Activated CD4-positive, alpha-beta T cell treated with anti-CD3 and anti-CD28 coated beads for 36 hours (primary cell): Measurements from ENCODE around the gene TULP4. TPM values are rescaled to one million over a fixed set of nuclear protein-coding genes. Genes with fewer than 3 reads are reported as not detected.
"Not testable (repeated sequence)": the region's sequence is repeated elsewhere in the genome, so short reads cannot be mapped to it uniquely, and the experiment has no call there.

Experiments
- ATAC-seq: fragments of 200-7000 bp; cut with Tn5 transposase; one replicate; pipeline ENCODE4 v1.10.0; 2021; ENCODE audit warnings: mild to moderate bottlenecking, moderate library complexity
- CTCF ChIA-PET: fragments of 350-600 bp; sonication (Branson Sonifier 250); formaldehyde crosslinking; loops from one replicate; lab custom pipeline; 2021; ENCODE audit warnings: antibody characterized with exemption; lab: Charles Lee
- POLR2A ChIA-PET: fragments of 350-600 bp; sonication (Branson Sonifier 250); formaldehyde crosslinking; loops from one replicate; lab custom pipeline; 2021; ENCODE audit warnings: antibody characterized with exemption, inconsistent platforms; lab: Charles Lee
- DNase-seq: peaks from one replicate; pipeline ENCODE4 v3.0.0-alpha.2; 2020
- H3K27ac Mint-ChIP-seq: one replicate; pipeline ENCODE4 v1.8.0; 2021; ENCODE audit warnings: mixed read lengths
- H3K27me3 Mint-ChIP-seq: one replicate; pipeline ENCODE4 v1.8.0; 2021; ENCODE audit warnings: mixed read lengths
- H3K36me3 Mint-ChIP-seq: one replicate; pipeline ENCODE4 v1.8.0; 2021; ENCODE audit warnings: low read depth, mixed read lengths
- H3K4me1 Mint-ChIP-seq: one replicate; pipeline ENCODE4 v1.8.0; 2021; ENCODE audit warnings: mixed read lengths
- H3K4me3 Mint-ChIP-seq: one replicate; pipeline ENCODE4 v1.8.0; 2021; ENCODE audit warnings: mild to moderate bottlenecking, moderate library complexity, mixed read lengths
- H3K9me3 Mint-ChIP-seq: one replicate; pipeline ENCODE4 v1.8.0; 2021; ENCODE audit warnings: low read depth, mixed read lengths
- intact Hi-C, 2 experiments: fragments of 100-400 bp; cut with DNase I in 1 of 2; cut with micrococcal nuclease in 1 of 2; formaldehyde crosslinking; loops; one replicate each; pipeline versions ENCODE4 v1.14.2 to v1.15.1; 2022 to 2024; cut with DNase I, micrococcal nuclease
- total RNA-seq, 2 experiments: library from RNA; stranded (reverse); gene quantifications; one replicate each; pipeline ENCODE4 v1.2.3, GENCODE V29; 2021

TULP4 gene
- total RNA-seq, 2 experiments from 2014 or later = 11.8 to 14.3 TPM

- Mint-ChIP-seq H3K4me3 (no peak overlapping the region), H3K27ac (no peak overlapping the region), H3K4me1 (peaks cover 19% of the 10 kb centered on the region), H3K9me3 (peaks cover 10% of the 10 kb centered on the region), H3K27me3 (no peaks in the 10 kb centered on the region), H3K36me3 (peaks cover 20% of the 10 kb centered on the region)
- intact Hi-C loops = no loop called here
- POLR2A ChIA-PET = interaction anchor here (0.7 kb wide), 1 partner anchor 11 kb away, joined by 5 read pairs; no protein-coding TSS in a partner anchor
- DNase-seq (no peak), ATAC-seq (no peak)
- CTCF ChIA-PET = no interaction called here
These were observed 17.3 kb downstream of the TULP4 start for GRCh38 chr6:158329531-158329930.

GRCh38 chr6:158330016-158330415 is 17.8 kb downstream of the TULP4 start:
- intact Hi-C loops = no loop called here
- ATAC-seq (no peak), DNase-seq (no peak)
- POLR2A ChIA-PET = no interaction called here
- H3K36me3 Mint-ChIP-seq = peaks cover 20% of the 10 kb centered on the region
- peaks cover 19% of the 10 kb centered on the region for H3K4me1 Mint-ChIP-seq
- peaks cover 10% of the 10 kb centered on the region for H3K9me3 Mint-ChIP-seq
- H3K27ac Mint-ChIP-seq = no peak overlapping the region
- CTCF ChIA-PET = interaction anchor here (2.0 kb wide), 1 partner anchor 11 kb away, joined by 5 read pairs; no protein-coding TSS in a partner anchor
- H3K4me3 Mint-ChIP-seq = no peak overlapping the region
- H3K27me3 Mint-ChIP-seq = no peaks in the 10 kb centered on the region

GRCh38 chr6:158332237-158332636 is 20.0 kb downstream of the TULP4 start:
- no peaks in the 10 kb centered on the region for H3K27me3 Mint-ChIP-seq
- H3K4me1 Mint-ChIP-seq = peaks cover 21% of the 10 kb centered on the region
- peaks cover 18% of the 10 kb centered on the region for H3K36me3 Mint-ChIP-seq
- CTCF ChIA-PET = interaction anchor here (0.9 to 2.0 kb wide), 2 partner anchors 13 to 58 kb away, joined by 3 to 5 read pairs; no protein-coding TSS in a partner anchor
- ATAC-seq = no peak
- H3K27ac Mint-ChIP-seq = no peak overlapping the region
- POLR2A ChIA-PET = interaction anchor here (0.6 kb wide), 1 partner anchor 260 kb away, joined by 3 read pairs; no protein-coding TSS in a partner anchor
- no peak for DNase-seq
- no peak overlapping the region for H3K4me3 Mint-ChIP-seq
- H3K9me3 Mint-ChIP-seq = peaks cover 10% of the 10 kb centered on the region
- intact Hi-C loops = no loop called here

- Mint-ChIP-seq H3K9me3 (peaks cover 10% of the 10 kb centered on the region), H3K4me1 (peaks cover 16% of the 10 kb centered on the region), H3K36me3 (peaks cover 18% of the 10 kb centered on the region), H3K27me3 (no peaks in the 10 kb centered on the region), H3K27ac (no peak overlapping the region), H3K4me3 (no peak overlapping the region)
- no peak for ATAC-seq
- CTCF ChIA-PET = interaction anchor here (0.9 kb wide), 1 partner anchor 59 kb away, joined by 3 read pairs; no protein-coding TSS in a partner anchor
- intact Hi-C loops = no loop called here
- POLR2A ChIA-PET = interaction anchor here (0.7 kb wide), 1 partner anchor 105 kb away, joined by 3 read pairs; no protein-coding TSS in a partner anchor
- DNase-seq = no peak
These were observed 20.8 kb downstream of the TULP4 start for GRCh38 chr6:158333094-158333493.

GRCh38 chr6:158334534-158334933 is 22.3 kb downstream of the TULP4 start:
- intact Hi-C loops = no loop called here
- DNase-seq (no peak), ATAC-seq (no peak)
- Mint-ChIP-seq H3K36me3 (peaks cover 18% of the 10 kb centered on the region), H3K9me3 (peaks cover 10% of the 10 kb centered on the region), H3K27me3 (no peaks in the 10 kb centered on the region), H3K4me1 (peaks cover 10% of the 10 kb centered on the region), H3K27ac (no peak overlapping the region), H3K4me3 (no peak overlapping the region)
- CTCF ChIA-PET = no interaction called here
- POLR2A ChIA-PET = no interaction called here

GRCh38 chr6:158337332-158337731 is 25.1 kb downstream of the TULP4 start:
- no peak for ATAC-seq
- no peak overlapping the region for H3K4me3 Mint-ChIP-seq
- H3K4me1 Mint-ChIP-seq = peaks cover 10% of the 10 kb centered on the region
- POLR2A ChIA-PET = no interaction called here
- H3K9me3 Mint-ChIP-seq = peaks cover 7% of the 10 kb centered on the region
- no peaks in the 10 kb centered on the region for H3K27me3 Mint-ChIP-seq
- H3K36me3 Mint-ChIP-seq = peaks cover 12% of the 10 kb centered on the region
- CTCF ChIA-PET = no interaction called here
- DNase-seq = no peak
- no peak overlapping the region for H3K27ac Mint-ChIP-seq
- intact Hi-C loops = no loop called here

GRCh38 chr6:158338311-158339112 is 26.2 kb downstream of the TULP4 start:
- Mint-ChIP-seq H3K4me1 (peaks cover 10% of the 10 kb centered on the region), H3K9me3 (peaks cover 2% of the 10 kb centered on the region), H3K27ac (no peak overlapping the region), H3K27me3 (no peaks in the 10 kb centered on the region), H3K4me3 (no peak overlapping the region), H3K36me3 (peaks cover 13% of the 10 kb centered on the region)
- intact Hi-C loops = no loop called here
- CTCF ChIA-PET = interaction anchor here (0.5 kb wide), 1 partner anchor 971 kb away, joined by 3 read pairs; no protein-coding TSS in a partner anchor
- no peak for DNase-seq
- POLR2A ChIA-PET = no interaction called here
- no peak for ATAC-seq

GRCh38 chr6:158339197-158339596 is 26.9 kb downstream of the TULP4 start:
- DNase-seq, POLR2A ChIA-PET, H3K27me3 Mint-ChIP-seq, ATAC-seq, CTCF ChIA-PET, intact Hi-C loops, H3K27ac Mint-ChIP-seq, H3K9me3 Mint-ChIP-seq, H3K4me3 Mint-ChIP-seq: not testable (repeated sequence)
- Mint-ChIP-seq H3K36me3 (peaks cover 12% of the 10 kb centered on the region), H3K4me1 (peaks cover 14% of the 10 kb centered on the region)

GRCh38 chr6:158340252-158340651 is 28.0 kb downstream of the TULP4 start:
- Mint-ChIP-seq H3K4me3 (no peak overlapping the region), H3K27me3 (no peaks in the 10 kb centered on the region), H3K27ac (no peak overlapping the region), H3K4me1 (peaks cover 21% of the 10 kb centered on the region), H3K9me3 (peaks cover 12% of the 10 kb centered on the region), H3K36me3 (peaks cover 21% of the 10 kb centered on the region)
- DNase-seq (no peak), ATAC-seq (no peak)
- ChIA-PET CTCF (interaction anchor here (0.6 to 0.7 kb wide), 2 partner anchors 29 to 1308 kb away, joined by 3 read pairs; no protein-coding TSS in a partner anchor), POLR2A (no interaction called here)
- intact Hi-C loops = no loop called here

GRCh38 chr6:158344534-158344933 is 32.3 kb downstream of the TULP4 start:
- ChIA-PET CTCF (interaction anchor here (0.6 to 1.7 kb wide), 3 partner anchors 17 to 755 kb away, joined by 3 read pairs; no protein-coding TSS in a partner anchor), POLR2A (no interaction called here)
- ATAC-seq (peak; percentile 95), DNase-seq (peak; percentile 41)
- peaks cover 25% of the 10 kb centered on the region for H3K9me3 Mint-ChIP-seq
- H3K36me3 Mint-ChIP-seq = peaks cover 32% of the 10 kb centered on the region
- no peaks in the 10 kb centered on the region for H3K27me3 Mint-ChIP-seq
- peaks cover 11% of the 10 kb centered on the region for H3K4me1 Mint-ChIP-seq
- intact Hi-C loops = no loop called here
- H3K4me3 Mint-ChIP-seq = no peak overlapping the region
- no peak overlapping the region for H3K27ac Mint-ChIP-seq

- H3K4me1 Mint-ChIP-seq = peaks cover 11% of the 10 kb centered on the region
- peaks cover 25% of the 10 kb centered on the region for H3K9me3 Mint-ChIP-seq
- H3K36me3 Mint-ChIP-seq = peaks cover 32% of the 10 kb centered on the region
- POLR2A ChIA-PET, H3K4me3 Mint-ChIP-seq, ATAC-seq, H3K27ac Mint-ChIP-seq, intact Hi-C loops, DNase-seq, H3K27me3 Mint-ChIP-seq: not testable (repeated sequence)
- CTCF ChIA-PET = interaction anchor here (0.7 kb wide), 1 partner anchor 1376 kb away, joined by 3 read pairs; no protein-coding TSS in a partner anchor
These were observed 33.2 kb downstream of the TULP4 start for GRCh38 chr6:158345444-158345843.
